Jurkat, Clone E6-1 (cell line): ENCODE measurements around the gene RAB14.
"Not testable (repeated sequence)": the region's sequence is repeated elsewhere in the genome, so short reads cannot be mapped to it uniquely, and the experiment has no call there.

Source experiments
- DNase-seq: peaks from one replicate; pipeline ENCODE4 v3.0.0-alpha.2; 2011; ENCODE audit warnings: low read depth, low spot score
- H3K4me3 ChIP-seq: 2 replicates; pipeline ENCODE4 v1.5.1; 2011; ENCODE audit warnings: mild to moderate bottlenecking, low read length, control low read depth, moderate library complexity

Gene RAB14

DNA sequence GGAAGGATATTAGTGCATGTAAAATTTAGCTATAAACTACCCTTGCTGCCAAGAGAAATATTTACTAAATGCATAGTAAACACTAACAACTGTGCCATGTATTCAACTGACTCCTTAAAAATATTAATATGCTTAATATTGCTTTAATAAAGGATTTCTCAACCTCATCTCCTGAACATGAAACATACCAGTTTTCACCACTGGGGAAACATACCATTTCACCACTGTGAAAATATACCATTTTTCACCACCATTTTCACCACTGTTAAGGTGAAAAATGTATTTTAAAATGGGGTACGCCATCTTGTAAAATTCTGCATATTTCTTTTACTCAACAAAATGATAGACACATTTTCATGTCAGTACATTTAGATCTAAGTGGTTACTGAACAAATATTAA is 4.5 kb downstream of the RAB14 start:
- no peak for DNase-seq
- H3K4me3 ChIP-seq: no peak overlapping the region

DNA sequence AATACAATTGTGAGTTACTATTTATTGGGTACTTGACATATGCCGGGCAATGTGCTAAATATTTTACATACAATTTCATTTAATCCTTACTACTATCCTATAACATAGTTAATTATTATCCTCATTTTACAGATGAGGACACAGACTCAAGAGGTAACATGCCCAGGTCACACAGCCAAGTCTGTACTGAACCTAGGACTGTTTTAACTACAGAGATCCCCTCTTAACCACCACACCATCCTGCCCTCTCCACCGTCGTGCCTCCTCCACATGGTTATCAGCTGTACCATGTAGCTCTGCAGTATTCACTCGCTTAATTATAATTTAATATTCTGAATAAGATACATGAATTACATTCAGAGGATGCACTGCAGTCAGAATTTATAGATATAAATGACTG is 5.3 kb downstream of the RAB14 start:
- DNase-seq: no peak
- H3K4me3 ChIP-seq: no peak overlapping the region

DNA sequence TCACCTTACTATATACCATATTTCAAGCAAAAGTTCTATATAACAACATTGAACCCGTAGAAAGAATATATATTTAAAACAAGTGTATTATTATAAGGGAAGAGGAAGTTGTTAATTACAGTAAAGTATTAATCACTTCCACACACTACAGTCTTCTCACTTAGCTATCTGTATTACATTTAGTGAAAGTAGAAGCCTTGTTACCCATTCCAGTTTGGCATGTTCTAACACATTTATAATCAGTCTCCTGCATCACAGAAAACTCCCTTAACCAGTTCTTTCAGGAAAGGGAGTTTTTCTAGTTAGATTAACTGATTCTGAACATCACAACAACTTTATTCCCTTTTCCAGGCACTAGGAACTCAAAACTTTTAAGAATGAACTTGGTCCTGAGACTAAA is 6.9 kb downstream of the RAB14 start:
- H3K4me3 ChIP-seq: no peak overlapping the region
- DNase-seq: no peak

DNA sequence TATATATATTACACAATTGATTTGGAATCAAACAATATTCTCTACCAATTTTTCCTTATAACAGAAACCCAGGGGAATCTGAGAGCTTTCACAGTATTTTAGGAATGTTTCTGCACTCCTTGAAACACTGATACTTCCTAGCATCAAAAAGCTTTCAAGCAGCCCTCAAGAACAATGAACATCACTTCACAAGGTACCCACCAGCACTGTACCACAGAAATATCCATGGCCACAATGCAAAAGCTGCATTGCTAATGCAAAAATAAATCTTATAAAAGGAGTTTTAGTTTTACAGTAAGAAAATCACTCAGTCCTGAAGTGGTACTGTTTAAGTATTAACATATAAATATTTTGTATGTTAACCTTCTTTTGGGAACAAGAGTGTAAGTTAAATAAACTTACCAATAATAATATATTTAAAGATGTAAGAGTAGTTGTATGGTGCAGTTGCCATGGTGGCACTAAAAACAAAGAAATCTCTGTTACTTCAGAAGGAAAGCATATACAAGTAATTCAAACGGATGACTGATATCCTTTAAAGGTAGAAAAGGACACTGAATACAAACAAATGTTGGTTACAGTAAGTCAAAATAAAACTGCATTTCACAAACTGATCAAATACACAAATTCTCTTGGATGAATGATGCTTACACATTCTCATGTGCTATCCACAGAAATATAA is 8.6 kb downstream of the RAB14 start:
- H3K4me3 ChIP-seq: no peak overlapping the region
- DNase-seq: no peak

DNA sequence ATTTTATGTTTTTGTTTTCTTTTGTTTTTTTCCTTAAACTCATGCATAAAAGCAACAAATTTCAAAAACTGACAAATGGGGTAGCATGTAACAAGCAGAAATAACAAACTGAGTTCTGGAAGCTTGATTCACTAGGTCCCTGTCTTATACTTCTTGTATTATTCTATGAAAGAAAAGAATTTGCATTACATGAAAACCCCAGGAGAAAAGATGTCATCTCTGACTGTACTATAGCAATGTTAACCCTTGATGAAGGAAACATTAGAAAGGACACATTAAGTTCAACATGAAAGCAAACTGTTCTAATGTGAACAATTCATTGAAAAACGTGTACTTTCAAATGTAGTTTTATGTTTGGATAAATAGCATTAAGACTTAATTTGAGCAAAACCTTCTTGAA is 9.2 kb downstream of the RAB14 start:
- no peak overlapping the region for H3K4me3 ChIP-seq
- no peak for DNase-seq

DNA sequence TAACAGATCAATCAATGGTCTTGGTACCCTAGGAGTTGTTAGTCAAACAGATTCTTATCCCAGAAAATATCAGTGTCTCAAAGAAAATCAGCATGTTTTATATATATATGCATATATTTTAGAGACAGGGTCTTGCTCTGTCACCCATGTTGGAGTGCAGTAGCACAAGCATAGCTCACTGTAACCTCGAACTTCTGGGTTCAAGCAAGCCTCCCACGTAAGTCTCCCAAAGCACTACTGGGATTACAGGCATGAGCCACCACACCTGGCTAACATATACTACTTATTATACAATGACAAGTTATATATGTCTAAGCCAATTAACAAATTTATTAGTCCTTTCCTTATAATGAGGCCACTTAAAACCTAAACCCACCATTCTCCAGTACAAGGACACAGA is 10.4 kb downstream of the RAB14 start:
- no peak for DNase-seq
- H3K4me3 ChIP-seq: no peak overlapping the region

DNA sequence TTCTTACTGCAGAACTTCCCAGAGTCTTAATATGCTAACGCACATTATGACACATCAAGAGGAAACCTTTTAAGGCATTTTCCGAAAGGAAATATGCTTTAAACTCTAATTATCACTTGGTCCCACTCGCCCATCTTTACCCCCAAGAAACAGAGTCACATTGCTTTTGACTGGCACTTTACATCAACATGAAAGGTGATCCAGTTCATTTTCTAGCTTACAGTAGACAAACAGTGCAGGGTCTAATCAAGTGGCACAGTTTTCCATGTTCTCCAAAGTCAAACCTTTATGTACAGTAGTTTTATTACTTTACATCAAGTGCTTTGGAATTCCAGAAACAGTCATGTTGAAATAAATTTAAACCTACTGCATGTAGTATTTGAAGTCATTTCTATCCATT is 12.0 kb downstream of the RAB14 start:
- DNase-seq: no peak
- H3K4me3 ChIP-seq: no peak overlapping the region

DNA sequence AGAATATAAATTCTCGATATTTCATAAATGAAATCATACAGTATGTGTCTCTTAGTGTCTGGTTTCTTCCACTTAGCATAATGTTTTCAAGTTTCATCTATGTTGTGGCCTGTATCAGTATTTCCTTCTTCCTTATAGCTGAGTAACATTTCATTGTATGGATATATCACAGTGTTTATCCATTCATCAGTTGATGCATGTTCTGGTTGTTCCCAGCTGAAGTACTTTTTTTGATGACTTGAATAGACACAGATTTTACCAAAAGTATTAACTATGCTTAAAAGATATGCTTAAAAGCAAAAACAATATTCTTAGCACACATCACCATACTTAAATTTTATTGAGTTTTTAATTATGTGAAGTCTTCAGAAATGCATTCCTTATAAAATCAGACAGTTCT is 12.7 kb downstream of the RAB14 start:
- DNase-seq: no peak

DNA sequence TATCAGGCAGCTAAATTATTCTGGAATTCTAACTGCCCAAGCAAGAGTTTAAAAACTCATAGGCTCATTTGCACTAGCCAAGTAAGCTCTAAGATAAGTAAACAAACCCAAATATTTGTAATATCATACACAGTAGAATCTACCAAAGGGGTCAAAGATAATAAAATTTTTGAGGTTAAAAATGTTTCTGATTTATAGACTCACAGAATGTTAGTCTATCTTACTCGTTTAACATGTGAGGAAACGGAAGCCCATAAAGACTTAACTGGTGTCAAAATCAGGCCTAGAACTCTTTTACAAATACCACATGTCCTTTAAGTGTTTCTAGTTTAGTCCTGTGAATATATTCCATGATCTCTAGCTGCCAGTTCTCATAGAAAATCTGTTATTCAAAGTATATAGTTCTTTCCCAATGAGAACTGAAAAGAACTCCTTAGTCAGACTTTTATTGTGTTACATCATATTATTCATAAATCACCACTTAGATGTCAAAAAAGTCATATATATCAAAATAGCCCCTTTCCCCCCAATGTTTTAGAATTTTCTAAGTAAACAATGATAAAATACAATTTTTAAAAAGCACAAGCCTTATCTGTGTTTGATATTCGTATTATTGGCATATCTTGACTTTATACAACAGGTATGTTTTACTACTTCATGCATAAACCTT is 13.9 kb downstream of the RAB14 start:
- DNase-seq: no peak
- no peak overlapping the region for H3K4me3 ChIP-seq

More for the DNA sequence above, 12.7 kb downstream of the RAB14 start:
- no peak overlapping the region for H3K4me3 ChIP-seq

DNA sequence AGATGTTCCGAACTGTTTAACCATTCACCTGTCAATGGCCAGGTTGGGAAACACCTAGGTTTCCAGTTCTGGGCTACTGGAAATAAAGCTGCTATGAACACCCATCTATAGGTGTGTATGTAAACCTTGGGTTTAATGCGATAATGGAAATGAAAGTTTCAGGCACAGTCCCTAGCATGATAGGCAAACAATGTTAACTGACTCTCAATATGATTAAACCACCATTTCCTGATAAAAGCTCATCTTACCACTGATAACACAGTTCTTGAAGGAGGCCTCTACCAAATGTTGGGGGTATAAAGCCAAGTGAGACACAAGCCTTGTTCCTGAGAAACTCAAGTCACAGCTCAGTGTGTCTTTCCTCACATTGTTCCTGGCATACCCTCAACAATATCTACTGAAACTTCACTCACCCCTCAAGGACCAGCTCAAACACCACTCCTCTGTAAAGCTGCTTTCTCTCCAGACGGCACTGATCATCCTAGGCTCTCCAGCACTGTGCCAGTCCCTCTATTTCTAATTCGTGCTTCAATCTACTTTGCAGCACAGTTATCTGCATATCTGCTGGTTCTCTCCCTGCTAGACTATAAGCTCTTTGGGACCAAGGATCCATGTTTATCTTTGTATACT is 15.8 kb downstream of the RAB14 start:
- no peak overlapping the region for H3K4me3 ChIP-seq
- peak; percentile 41 for DNase-seq

DNA sequence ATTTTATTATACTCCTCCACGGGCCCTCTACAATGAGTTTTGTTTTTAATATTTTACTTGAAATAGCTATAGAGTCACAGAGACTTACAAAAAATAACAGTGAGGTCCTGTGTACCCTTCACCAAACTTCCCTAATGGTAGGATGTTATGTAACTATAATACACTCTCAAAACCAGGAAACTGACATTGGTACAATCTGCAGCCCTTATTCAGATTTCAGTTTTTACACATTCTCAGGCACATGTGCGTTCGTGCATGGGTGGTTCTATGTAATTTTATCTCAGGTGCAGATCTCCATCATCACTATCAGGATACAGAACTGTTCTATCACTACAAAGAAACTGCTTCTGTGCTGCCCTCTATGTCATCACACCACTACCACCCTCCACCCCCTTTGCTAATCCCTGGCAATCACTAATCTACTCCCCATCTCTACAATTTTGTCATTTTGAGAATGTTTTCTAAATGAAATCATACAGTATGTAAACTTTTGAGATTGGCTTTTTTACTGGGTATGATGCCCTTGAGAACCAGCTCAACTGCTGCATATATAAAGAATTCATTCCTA is 16.4 kb downstream of the RAB14 start:
- no peak overlapping the region for H3K4me3 ChIP-seq

DNA sequence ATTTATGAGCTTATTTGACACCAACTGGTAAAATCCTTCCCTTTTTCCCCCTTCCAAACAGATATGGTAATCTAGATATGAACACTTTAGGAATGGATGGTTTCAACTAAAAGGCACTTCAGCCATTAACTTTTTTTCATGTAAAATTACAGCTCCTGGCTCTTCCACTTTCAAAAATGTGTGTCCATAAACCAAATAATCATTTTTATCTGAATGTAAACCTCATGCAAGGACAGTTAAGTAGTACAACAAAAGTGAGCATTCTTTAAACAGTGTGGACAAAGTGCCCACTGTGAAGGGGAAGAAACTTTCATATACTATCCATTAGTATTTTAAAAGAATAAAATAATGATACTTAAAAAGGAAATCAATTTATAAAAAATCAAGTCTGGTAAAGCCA is 17.2 kb downstream of the RAB14 start:
- no peak overlapping the region for H3K4me3 ChIP-seq

More for the DNA sequence above, 16.4 kb downstream of the RAB14 start:
- no peak for DNase-seq

DNA sequence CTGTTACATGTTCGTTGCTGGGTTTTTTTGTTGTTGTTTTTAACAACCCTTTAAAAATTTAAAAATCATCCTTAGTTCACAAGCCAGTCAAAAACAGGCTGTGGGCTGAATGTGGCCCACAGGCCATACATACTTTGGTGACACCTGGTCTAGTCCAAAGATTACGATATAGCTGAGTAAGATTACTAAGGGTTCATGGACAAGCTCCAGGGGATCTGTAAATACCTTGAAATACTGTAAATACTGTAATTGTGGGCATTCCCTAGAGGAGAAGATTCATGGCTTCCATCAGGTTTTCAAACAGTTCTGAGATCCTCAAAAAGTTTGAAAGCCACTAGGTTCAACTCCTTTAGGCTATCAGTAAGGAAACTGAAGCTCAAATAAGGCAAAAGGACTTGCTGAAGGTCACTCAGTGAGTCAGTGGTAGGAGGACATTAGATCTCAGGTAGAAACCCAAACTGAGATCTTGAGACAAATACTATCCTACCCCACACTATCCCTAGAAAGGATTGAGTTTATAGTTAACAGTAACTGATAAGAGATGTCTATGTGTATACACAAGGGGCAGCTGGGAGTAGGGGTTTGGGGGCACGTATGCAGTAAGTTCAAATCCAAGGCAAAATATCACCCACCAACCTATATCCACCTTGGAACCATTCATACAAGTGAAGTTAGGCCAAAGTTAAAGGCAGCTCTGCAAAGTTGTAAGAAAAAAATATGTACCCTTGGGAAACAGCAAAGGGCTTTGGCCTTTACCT is 17.8 kb downstream of the RAB14 start:
- no peak overlapping the region for H3K4me3 ChIP-seq
- no peak for DNase-seq

More for the DNA sequence above, 17.2 kb downstream of the RAB14 start:
- DNase-seq: no peak

DNA sequence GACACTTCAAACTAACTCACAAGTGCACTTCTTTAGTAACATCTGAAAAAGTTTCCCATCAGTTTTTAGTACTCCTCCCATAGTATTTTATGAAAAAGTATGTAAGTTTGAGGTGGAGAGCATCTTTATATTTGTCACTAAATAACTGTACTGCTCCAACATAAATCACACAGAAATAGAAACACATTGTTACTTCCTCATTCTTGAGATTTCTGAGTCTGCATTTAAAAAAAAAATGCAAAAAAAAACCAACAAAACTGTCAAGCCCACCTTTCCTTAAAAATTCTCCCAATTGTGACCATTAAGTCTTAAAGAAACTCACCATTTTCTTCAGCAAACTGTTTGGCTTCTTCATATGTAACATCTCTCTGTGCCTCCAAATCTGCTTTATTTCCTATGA is 18.7 kb downstream of the RAB14 start:
- no peak overlapping the region for H3K4me3 ChIP-seq
- DNase-seq: no peak

DNA sequence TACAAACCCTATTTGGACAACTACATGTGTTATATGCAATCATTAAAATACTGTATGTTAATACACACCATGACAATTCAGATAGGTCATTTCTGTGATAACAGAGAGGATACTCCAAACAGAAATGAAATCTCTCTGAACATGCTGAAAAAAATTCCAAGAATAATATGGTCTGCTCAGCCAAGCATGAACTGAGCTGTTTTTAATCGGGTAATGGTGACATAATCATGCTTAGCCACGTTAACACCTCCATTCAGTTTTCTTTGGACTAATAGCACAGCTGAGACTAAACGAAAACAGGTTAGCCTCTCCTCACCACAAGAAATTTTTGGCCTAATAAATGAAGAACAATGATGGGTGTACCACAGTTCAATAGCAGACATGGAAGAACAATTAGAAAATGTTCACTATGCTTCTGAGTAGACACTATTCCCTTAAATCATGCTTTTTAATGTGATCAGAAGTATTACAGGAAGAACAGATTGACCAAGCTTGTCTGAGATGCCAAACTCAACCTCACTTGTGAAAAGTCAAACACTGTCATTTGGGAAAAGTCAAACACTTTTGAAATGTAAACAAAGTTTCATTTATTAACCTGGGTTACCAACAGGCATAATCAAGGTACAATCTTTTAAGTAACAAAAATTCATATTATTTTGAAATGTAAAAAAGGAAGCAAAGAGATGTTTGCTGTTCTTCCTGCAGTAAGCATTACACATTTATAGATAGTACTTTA is 19.4 kb downstream of the RAB14 start:
- no peak overlapping the region for H3K4me3 ChIP-seq

DNA sequence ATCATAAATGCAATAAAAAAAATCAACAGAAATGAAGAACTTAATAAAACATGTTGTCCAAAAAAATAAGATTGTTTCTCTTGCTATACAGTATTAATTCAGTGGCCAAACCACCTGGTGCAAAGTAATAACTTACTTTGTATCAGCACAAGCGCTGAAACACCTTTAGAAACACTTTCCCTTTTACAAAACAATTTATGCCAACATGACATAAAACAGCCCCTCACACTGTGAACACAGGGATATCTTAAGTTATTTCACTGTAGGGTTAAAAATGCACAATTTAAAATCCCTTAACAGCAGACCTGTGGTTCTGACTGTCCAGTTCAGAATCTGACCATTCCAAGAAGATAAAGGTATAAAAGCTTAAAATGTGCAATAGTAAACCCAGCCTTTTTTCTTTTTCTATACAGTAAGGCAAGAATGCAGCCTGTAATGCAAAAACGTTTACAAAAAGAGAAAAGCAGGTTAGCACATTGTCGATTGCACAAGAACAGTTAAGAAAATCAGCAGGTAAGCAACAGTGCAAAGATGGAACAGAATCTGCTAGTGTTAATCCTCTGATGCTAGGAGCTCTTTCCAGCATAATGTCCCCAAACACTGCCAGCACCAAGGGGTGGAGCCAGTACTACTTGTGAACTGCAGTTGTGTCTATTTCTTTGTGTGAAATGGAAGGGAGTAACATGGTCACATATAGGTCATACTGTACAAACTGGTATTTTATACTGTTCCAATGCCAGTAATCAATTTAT is 21.6 kb downstream of the RAB14 start:
- DNase-seq: no peak
- H3K4me3 ChIP-seq: no peak overlapping the region

More for the DNA sequence above, 19.4 kb downstream of the RAB14 start:
- no peak for DNase-seq

DNA sequence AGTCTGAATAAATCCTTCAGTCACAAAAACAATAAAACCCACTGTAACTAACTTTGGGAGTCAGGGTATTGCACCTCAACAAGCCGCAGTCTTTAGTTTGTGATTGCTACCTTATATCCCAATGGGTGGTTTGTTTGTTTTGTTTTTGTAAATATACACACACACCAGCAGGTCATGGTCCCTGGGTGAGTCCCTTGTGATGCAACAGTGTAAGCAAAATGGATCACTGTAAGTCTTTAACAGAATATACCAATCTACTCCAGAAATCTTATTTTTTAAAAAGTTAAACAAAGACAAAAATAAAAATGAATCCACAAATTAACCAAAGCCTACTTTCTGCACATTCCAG is 22.3 kb downstream of the RAB14 start:
- H3K4me3 ChIP-seq, DNase-seq: not testable (repeated sequence)

DNA sequence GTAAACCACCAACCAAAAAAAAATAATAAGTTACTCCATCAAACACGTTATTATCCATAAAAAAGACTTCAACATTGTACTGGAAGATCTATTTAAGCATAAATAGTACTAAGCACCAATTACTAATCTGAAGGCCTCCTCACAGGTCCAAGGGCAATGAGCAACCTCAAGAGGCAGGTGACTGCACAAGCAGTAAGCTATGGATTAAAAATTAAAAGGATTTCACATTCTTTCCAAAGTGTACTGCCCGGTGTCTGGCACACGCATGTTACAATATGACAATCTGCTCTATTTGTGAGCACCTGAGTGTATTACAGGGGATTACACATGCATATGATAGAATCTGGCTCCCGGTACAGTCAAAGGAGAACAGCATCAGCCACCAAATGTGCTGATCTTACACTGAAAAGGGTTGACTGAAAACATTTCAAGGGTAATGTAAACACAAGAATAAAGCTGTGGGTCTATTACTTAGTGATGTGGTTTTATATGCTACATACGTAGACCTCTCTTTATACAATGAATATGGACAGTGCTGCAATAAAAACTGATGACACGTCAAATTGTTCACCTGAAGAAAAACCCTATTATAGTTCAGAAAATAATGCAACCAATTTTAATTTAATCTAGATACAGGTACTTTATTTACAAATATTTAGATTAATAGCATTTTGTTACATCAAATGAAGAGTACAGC is 22.8 kb downstream of the RAB14 start:
- no peak overlapping the region for H3K4me3 ChIP-seq
- no peak for DNase-seq
